ENCODE measurements around the gene OR7C2.

DNA sequence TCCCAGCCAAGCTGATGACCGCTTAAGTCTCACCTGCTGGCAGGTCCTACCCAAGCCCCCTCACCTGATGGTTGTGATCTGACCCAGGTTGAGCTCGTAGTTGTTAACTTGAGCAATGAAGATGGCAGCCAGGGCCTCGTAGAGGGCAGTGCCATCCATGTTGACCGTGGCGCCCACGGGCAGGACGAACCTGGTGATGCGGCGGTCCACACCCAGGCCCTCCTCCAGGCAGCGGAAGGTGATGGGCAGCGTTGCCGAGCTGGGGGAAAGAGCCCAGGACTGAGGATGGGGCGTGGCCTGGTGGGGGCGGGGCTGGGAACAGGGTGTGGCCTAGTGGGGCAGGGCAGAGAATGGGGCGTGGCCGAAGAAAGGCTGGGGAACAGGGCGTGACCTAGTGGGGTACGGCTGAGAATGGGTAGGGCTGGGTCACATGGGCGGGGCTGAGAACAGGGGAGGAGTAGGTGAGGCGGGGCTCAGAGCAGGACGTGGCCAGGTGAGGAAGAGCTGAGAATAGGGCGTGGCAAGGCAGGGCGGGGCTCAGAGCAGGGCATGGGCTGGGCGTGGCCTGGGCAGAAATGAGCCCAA lies 12.9 kb downstream of the OR7C2 start:
- TF ChIP-seq IRF2 (CRISPR knock-in tag; IDR thresholded peaks at IDR 0.05; ENCODE audit: borderline replicate concordance, low read depth) (no peak), SP1 (CRISPR knock-in tag; conservative IDR thresholded peaks at IDR 0.05) (no peak; the same call in 1 of the 2 replicates), FOXK1 (CRISPR knock-in tag; IDR thresholded peaks at IDR 0.05) (no peak)
- TF ChIP-seq, protein P1, sequence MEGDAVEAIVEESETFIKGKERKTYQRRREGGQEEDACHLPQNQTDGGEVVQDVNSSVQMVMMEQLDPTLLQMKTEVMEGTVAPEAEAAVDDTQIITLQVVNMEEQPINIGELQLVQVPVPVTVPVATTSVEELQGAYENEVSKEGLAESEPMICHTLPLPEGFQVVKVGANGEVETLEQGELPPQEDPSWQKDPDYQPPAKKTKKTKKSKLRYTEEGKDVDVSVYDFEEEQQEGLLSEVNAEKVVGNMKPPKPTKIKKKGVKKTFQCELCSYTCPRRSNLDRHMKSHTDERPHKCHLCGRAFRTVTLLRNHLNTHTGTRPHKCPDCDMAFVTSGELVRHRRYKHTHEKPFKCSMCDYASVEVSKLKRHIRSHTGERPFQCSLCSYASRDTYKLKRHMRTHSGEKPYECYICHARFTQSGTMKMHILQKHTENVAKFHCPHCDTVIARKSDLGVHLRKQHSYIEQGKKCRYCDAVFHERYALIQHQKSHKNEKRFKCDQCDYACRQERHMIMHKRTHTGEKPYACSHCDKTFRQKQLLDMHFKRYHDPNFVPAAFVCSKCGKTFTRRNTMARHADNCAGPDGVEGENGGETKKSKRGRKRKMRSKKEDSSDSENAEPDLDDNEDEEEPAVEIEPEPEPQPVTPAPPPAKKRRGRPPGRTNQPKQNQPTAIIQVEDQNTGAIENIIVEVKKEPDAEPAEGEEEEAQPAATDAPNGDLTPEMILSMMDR (IDR thresholded peaks at IDR 0.05): no peak
- TF ChIP-seq, protein P2, sequence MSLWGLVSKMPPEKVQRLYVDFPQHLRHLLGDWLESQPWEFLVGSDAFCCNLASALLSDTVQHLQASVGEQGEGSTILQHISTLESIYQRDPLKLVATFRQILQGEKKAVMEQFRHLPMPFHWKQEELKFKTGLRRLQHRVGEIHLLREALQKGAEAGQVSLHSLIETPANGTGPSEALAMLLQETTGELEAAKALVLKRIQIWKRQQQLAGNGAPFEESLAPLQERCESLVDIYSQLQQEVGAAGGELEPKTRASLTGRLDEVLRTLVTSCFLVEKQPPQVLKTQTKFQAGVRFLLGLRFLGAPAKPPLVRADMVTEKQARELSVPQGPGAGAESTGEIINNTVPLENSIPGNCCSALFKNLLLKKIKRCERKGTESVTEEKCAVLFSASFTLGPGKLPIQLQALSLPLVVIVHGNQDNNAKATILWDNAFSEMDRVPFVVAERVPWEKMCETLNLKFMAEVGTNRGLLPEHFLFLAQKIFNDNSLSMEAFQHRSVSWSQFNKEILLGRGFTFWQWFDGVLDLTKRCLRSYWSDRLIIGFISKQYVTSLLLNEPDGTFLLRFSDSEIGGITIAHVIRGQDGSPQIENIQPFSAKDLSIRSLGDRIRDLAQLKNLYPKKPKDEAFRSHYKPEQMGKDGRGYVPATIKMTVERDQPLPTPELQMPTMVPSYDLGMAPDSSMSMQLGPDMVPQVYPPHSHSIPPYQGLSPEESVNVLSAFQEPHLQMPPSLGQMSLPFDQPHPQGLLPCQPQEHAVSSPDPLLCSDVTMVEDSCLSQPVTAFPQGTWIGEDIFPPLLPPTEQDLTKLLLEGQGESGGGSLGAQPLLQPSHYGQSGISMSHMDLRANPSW (CRISPR knock-in tag; conservative IDR thresholded peaks at IDR 0.05; ENCODE audit: low read depth): no peak
- TF ChIP-seq, protein P3, sequence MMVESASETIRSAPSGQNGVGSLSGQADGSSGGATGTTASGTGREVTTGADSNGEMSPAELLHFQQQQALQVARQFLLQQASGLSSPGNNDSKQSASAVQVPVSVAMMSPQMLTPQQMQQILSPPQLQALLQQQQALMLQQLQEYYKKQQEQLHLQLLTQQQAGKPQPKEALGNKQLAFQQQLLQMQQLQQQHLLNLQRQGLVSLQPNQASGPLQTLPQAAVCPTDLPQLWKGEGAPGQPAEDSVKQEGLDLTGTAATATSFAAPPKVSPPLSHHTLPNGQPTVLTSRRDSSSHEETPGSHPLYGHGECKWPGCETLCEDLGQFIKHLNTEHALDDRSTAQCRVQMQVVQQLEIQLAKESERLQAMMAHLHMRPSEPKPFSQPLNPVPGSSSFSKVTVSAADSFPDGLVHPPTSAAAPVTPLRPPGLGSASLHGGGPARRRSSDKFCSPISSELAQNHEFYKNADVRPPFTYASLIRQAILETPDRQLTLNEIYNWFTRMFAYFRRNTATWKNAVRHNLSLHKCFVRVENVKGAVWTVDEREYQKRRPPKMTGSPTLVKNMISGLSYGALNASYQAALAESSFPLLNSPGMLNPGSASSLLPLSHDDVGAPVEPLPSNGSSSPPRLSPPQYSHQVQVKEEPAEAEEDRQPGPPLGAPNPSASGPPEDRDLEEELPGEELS (CRISPR knock-in tag; IDR thresholded peaks at IDR 0.05): no peak
